CD4-positive, alpha-beta T cell (primary cell): Measurements from ENCODE around the gene F11R. TPM values are rescaled to one million over a fixed set of nuclear protein-coding genes. Genes with fewer than 3 reads are reported as not detected.

Source experiments
- ATAC-seq: fragments of 200-7000 bp; cut with Tn5 transposase; one replicate; pipeline ENCODE4 v1.10.0; 2022; ENCODE audit warnings: mild to moderate bottlenecking; ENCODE audit not compliant: poor library complexity
- CTCF ChIA-PET: fragments of 350-600 bp; sonication (Branson Sonifier 250); formaldehyde crosslinking; loops from one replicate; lab custom pipeline; 2021; ENCODE audit warnings: antibody characterized with exemption, inconsistent platforms; lab: Charles Lee
- POLR2A ChIA-PET: fragments of 350-600 bp; sonication (Branson Sonifier 250); formaldehyde crosslinking; loops from one replicate; lab custom pipeline; 2021; ENCODE audit warnings: antibody characterized with exemption, inconsistent platforms; lab: Charles Lee
- DNase-seq, 14 experiments: peaks; one replicate each; pipeline ENCODE4 v3.0.0-alpha.2; 2013 to 2020; ENCODE audit warnings: mixed read lengths in 2 of 14
- H3K27ac ChIP-seq, 2 donors: one replicate each; pipeline versions ENCODE4 v1.5.1 to v1.7.0; 2013; ENCODE audit warnings: low read length in 2 of 2, low read depth in 1 of 2, mild to moderate bottlenecking in 1 of 2
- H3K27me3 ChIP-seq, 2 experiments: 1 replicate in 1 of 2; 2 replicates in 1 of 2; pipeline versions ENCODE4 v1.6.1 to v1.7.0; 2013; ENCODE audit warnings: low read length in 2 of 2, control low read depth in 1 of 2, mild to moderate bottlenecking in 1 of 2, moderate library complexity in 1 of 2; ENCODE audit not compliant: insufficient read depth in 2 of 2, control insufficient read depth in 1 of 2
- H3K36me3 ChIP-seq: one replicate; pipeline ENCODE4 v1.6.1; 2013; ENCODE audit warnings: low read length, control low read depth; ENCODE audit not compliant: insufficient read depth
- H3K4me1 ChIP-seq: one replicate; pipeline ENCODE4 v1.6.1; 2013; ENCODE audit warnings: low read length, control low read depth; ENCODE audit not compliant: insufficient read depth
- H3K4me3 ChIP-seq: one replicate; pipeline ENCODE4 v1.5.1; 2013; ENCODE audit warnings: mild to moderate bottlenecking, low read length, moderate library complexity
- H3K9me3 ChIP-seq, 2 experiments: 1 replicate in 1 of 2; 2 replicates in 1 of 2; pipeline versions ENCODE4 v1.6.1 to v1.7.0; 2013; ENCODE audit warnings: low read length in 2 of 2, mild to moderate bottlenecking in 2 of 2, control low read depth in 1 of 2, moderate library complexity in 1 of 2; ENCODE audit not compliant: control insufficient read depth in 1 of 2, insufficient read depth in 1 of 2
- H3K27ac Mint-ChIP-seq: one replicate; pipeline ENCODE4 v1.8.0; 2020; ENCODE audit warnings: mixed read lengths
- H3K27me3 Mint-ChIP-seq: one replicate; pipeline ENCODE4 v1.8.0; 2021; ENCODE audit warnings: mixed read lengths
- H3K36me3 Mint-ChIP-seq: one replicate; pipeline ENCODE4 v1.8.0; 2021; ENCODE audit warnings: low read depth, mixed read lengths
- H3K4me1 Mint-ChIP-seq: one replicate; pipeline ENCODE4 v1.8.0; 2021; ENCODE audit warnings: low read depth, mixed read lengths
- H3K4me3 Mint-ChIP-seq: one replicate; pipeline ENCODE4 v1.8.0; 2020; ENCODE audit warnings: mild to moderate bottlenecking, mixed read lengths
- H3K9me3 Mint-ChIP-seq: one replicate; pipeline ENCODE4 v1.8.0; 2020; ENCODE audit warnings: mixed read lengths
- CTCF ChIP-seq: fragments of 200-600 bp; IDR thresholded peaks from one replicate; pipeline ENCODE4 v1.8.0; 2022; ENCODE audit warnings: antibody characterized with exemption, mild to moderate bottlenecking
- intact Hi-C, 2 experiments: fragments of 100-400 bp; cut with DNase I in 1 of 2; cut with micrococcal nuclease in 1 of 2; formaldehyde crosslinking; loops; one replicate each; pipeline versions ENCODE4 v1.15.1 to v1.9.0; 2023 to 2025; cut with DNase I, micrococcal nuclease
- total RNA-seq, 174 experiments: library from RNA in 2 of 174; stranded (reverse) in 2 of 174; gene quantifications; one replicate each; pipeline ENCODE4 v1.2.3 and lab custom pipeline; 2021 to 2026

Gene F11R
- total RNA-seq, 2 experiments from 2014 or later = 15.2 to 16.2 TPM

DNA sequence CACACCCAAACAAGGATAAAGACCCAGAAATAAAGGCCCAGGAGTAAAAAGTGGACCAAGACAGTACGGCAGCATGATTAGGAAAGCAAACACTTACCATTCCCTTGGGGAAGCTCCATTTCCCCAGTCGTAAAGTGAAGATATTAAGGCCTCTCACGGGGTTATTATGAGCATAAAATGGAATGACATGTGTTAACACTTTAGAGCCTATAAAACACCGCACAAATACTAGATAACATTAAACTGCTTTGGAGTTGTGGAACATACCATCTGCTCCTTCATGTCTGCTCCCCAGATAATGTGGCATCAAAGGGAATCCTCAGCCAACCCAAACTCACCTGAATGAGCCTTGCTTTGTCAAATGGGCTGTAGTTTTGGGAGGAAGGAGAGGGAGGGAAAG, 57.4 kb downstream of the F11R start:
- H3K27me3 Mint-ChIP-seq = no peaks in the 10 kb centered on the region
- H3K4me1 Mint-ChIP-seq = no peaks in the 10 kb centered on the region
- Histone ChIP-seq H3K4me1 (no peaks in the 10 kb centered on the region), H3K4me3 (no peak overlapping the region), H3K27ac (no peak overlapping the region), H3K9me3 (no peaks in the 10 kb centered on the region), H3K36me3 (no peaks in the 10 kb centered on the region), H3K27me3 (no peaks in the 10 kb centered on the region)
- ChIA-PET CTCF (no interaction called here), POLR2A (no interaction called here)
- ATAC-seq = no peak
- TF ChIP-seq CTCF = no peak
- no peaks in the 10 kb centered on the region for H3K9me3 Mint-ChIP-seq
- H3K36me3 Mint-ChIP-seq = no peaks in the 10 kb centered on the region
- H3K27ac Mint-ChIP-seq = no peak overlapping the region
- DNase-seq = no peak
- H3K4me3 Mint-ChIP-seq = no peak overlapping the region
- intact Hi-C loops = no loop called here

DNA sequence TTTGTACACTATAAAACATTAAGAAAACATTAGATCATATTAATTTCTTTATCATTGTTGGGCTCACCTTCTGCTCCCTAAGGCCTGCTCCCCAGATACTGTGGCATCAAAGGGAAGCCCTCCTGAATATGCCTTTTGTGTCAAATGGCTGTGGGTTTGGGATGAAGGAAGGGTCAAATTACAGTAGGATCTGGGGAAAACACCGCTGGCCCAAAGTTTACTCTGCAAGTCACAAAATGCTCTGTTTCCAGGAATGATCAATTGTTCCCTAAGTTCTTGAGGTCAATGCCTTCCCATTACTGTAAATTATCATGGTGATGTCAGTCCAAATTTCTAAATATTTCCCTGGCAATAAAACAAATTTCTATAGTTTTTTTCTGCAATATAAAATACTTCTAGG, 59.5 kb downstream of the F11R start:
- no peaks in the 10 kb centered on the region for H3K9me3 ChIP-seq
- Mint-ChIP-seq H3K36me3 (no peaks in the 10 kb centered on the region), H3K27ac (no peak overlapping the region), H3K9me3 (no peaks in the 10 kb centered on the region), H3K4me3 (no peak overlapping the region), H3K4me1 (no peaks in the 10 kb centered on the region), H3K27me3 (no peaks in the 10 kb centered on the region)
- H3K4me1 ChIP-seq = no peaks in the 10 kb centered on the region
- ChIA-PET POLR2A (no interaction called here), CTCF (no interaction called here)
- no peak overlapping the region for H3K27ac ChIP-seq
- ATAC-seq = no peak
- intact Hi-C loops = no loop called here
- no peak for DNase-seq
- H3K27me3 ChIP-seq = no peaks in the 10 kb centered on the region
- no peak overlapping the region for H3K4me3 ChIP-seq
- no peak for TF ChIP-seq CTCF
- H3K36me3 ChIP-seq = no peaks in the 10 kb centered on the region

GRCh38 chr1:160956966-160957365, 64.0 kb downstream of the F11R start:
- H3K27me3 Mint-ChIP-seq = no peaks in the 10 kb centered on the region
- no peaks in the 10 kb centered on the region for H3K9me3 ChIP-seq
- H3K4me3 ChIP-seq = no peak overlapping the region
- no peak overlapping the region for H3K27ac ChIP-seq
- peaks cover 6% of the 10 kb centered on the region for H3K4me1 ChIP-seq
- ChIA-PET CTCF (no interaction called here), POLR2A (no interaction called here)
- no peak overlapping the region for H3K4me3 Mint-ChIP-seq
- DNase-seq = no peak
- H3K9me3 Mint-ChIP-seq = no peaks in the 10 kb centered on the region
- H3K4me1 Mint-ChIP-seq = peaks cover 5% of the 10 kb centered on the region
- no peak for TF ChIP-seq CTCF
- no peaks in the 10 kb centered on the region for H3K36me3 Mint-ChIP-seq
- H3K27me3 ChIP-seq = no peaks in the 10 kb centered on the region
- no peak for ATAC-seq
- no peak overlapping the region for H3K27ac Mint-ChIP-seq
- H3K36me3 ChIP-seq = no peaks in the 10 kb centered on the region
- intact Hi-C loops = no loop called here
